GM12878 (cell line): ENCODE data around the gene ST7. TPM values are rescaled to one million over a fixed set of nuclear protein-coding genes. Genes with fewer than 3 reads are reported as not detected.
A peak's percentile ranks its signal among the peaks of the same experiment; 100 is the strongest.

ENCODE experiments used
- ASH2L ChIP-seq: fragments of 300-600, 200-600 bp; sonication (generic); IDR thresholded peaks from 2 replicates; pipeline ENCODE4 v1.6.1; 2017; ENCODE audit warnings: low read depth, mild to moderate bottlenecking, borderline replicate concordance
- CTCF ChIP-seq, 3 experiments: IDR thresholded peaks in 2 of 3; conservative IDR thresholded peaks in 1 of 3; 2 replicates each; pipeline ENCODE4 v1.5.1; 2011; ENCODE audit warnings: low read depth in 3 of 3, low read length in 3 of 3, mild to moderate bottlenecking in 3 of 3, control low read depth in 2 of 3, moderate library complexity in 2 of 3, inconsistent platforms in 1 of 3, mixed read lengths in 1 of 3; ENCODE audit not compliant: control insufficient read depth in 2 of 3, insufficient read depth in 1 of 3; ENCODE audit errors: extremely low read depth in 1 of 3
- IKZF2 ChIP-seq, 2 experiments: fragments of 450-650 bp; IDR thresholded peaks; 2 replicates each; pipeline ENCODE4 v1.6.1; 2017; ENCODE audit warnings: mild to moderate bottlenecking in 2 of 2, moderate library complexity in 2 of 2
- JUND ChIP-seq: IDR thresholded peaks from 2 replicates; pipeline ENCODE4 v1.6.1; 2012; ENCODE audit warnings: low read depth, mild to moderate bottlenecking, low read length, improper control_type of control experiment, moderate library complexity
- PAX8 ChIP-seq: fragments of 450-650 bp; IDR thresholded peaks from 2 replicates; pipeline ENCODE4 v1.6.1; 2017; ENCODE audit warnings: mild to moderate bottlenecking, moderate library complexity
- SMAD1 ChIP-seq: fragments of 450-650 bp; IDR thresholded peaks from 2 replicates; pipeline ENCODE4 v1.6.1; 2018; ENCODE audit warnings: mild to moderate bottlenecking, low read depth; ENCODE audit not compliant: partially characterized antibody
- STAT3 ChIP-seq: IDR thresholded peaks from 2 replicates; pipeline ENCODE4 v1.6.1; 2011; ENCODE audit warnings: low read depth, low read length, improper control_type of control experiment
- SUZ12 ChIP-seq: fragments of 200-600 bp; sonication (generic); IDR thresholded peaks from one replicate; pipeline ENCODE4 v1.6.1; 2018; ENCODE audit warnings: antibody characterized with exemption, mild to moderate bottlenecking; ENCODE audit not compliant: unreplicated experiment
- YBX1 ChIP-seq: fragments of 450-650 bp; IDR thresholded peaks from 2 replicates; pipeline ENCODE4 v1.6.1; 2016; ENCODE audit warnings: antibody characterized with exemption
- ZNF207 ChIP-seq: fragments of 450-650 bp; IDR thresholded peaks from 2 replicates; pipeline ENCODE4 v1.6.1; 2014; ENCODE audit warnings: antibody characterized with exemption, mild to moderate bottlenecking, borderline replicate concordance
- ZNF24 ChIP-seq: fragments of 450-650 bp; IDR thresholded peaks from 2 replicates; pipeline ENCODE4 v1.6.1; 2017; ENCODE audit warnings: antibody characterized with exemption, mild to moderate bottlenecking
- ZSCAN29 ChIP-seq: fragments of 450-650 bp; IDR thresholded peaks from 2 replicates; pipeline ENCODE4 v1.6.1; 2017; ENCODE audit warnings: mild to moderate bottlenecking, moderate library complexity
- polyA plus RNA-seq, 11 experiments: library from polyadenylated mRNA; depleted of rRNA in 4 of 11; unstranded in 6 of 11; stranded (reverse) in 5 of 11; fragments of >200 nt; fragmentation: Nextera tagmentation in 4 of 11; fragmentation: Illumina TruSeq in 1 of 11; extraction: Ambion mirVana in 4 of 11; extraction: Trizol in 1 of 11; gene quantifications; 1 replicate in 1 of 11; 2 replicates in 10 of 11; pipeline versions ENCODE4 v1.2.1 to v1.2.3, GENCODE V29; 2011 to 2016; ENCODE audit warnings: inconsistent platforms in 2 of 11, missing spikeins in 2 of 11, low read depth in 1 of 11
- total RNA-seq, 4 experiments: library from RNA; depleted of rRNA in 3 of 4; stranded (reverse); fragments of >200 nt in 3 of 4; fragmentation: Illumina TruSeq in 1 of 4; extraction: Trizol in 1 of 4; gene quantifications; 2 replicates each; pipeline versions ENCODE4 v1.2.1 to v1.2.3, GENCODE V29; 2013 to 2021
- TF ChIP-seq, protein P1 (sequence below): fragments of 450-650 bp; IDR thresholded peaks from 2 replicates; pipeline ENCODE4 v1.6.1; 2014; ENCODE audit warnings: mild to moderate bottlenecking
- TF ChIP-seq, protein P2 (sequence below): fragments of 450-650 bp; IDR thresholded peaks from 2 replicates; pipeline ENCODE4 v1.6.1; 2017; ENCODE audit warnings: low read depth, mild to moderate bottlenecking, moderate library complexity
- TF ChIP-seq, protein P3 (sequence below): fragments of 450-650 bp; IDR thresholded peaks from 2 replicates; pipeline ENCODE4 v1.6.1; 2017; ENCODE audit warnings: borderline replicate concordance
- TF ChIP-seq, protein P4 (sequence below): fragments of 450-650 bp; IDR thresholded peaks from 2 replicates; pipeline ENCODE4 v1.6.1; 2016; ENCODE audit warnings: mild to moderate bottlenecking
- TF ChIP-seq, protein P5 (sequence below): fragments of 450-650 bp; IDR thresholded peaks from 2 replicates; pipeline ENCODE4 v1.6.1; 2017; ENCODE audit warnings: mild to moderate bottlenecking, moderate library complexity

ST7 gene
- total and polyA plus RNA-seq, 10 of the 15 experiments (the other 5 are each of a cell fraction or from before 2014, with no cell fraction given): 27.7 to 76.4 (median 53.6) TPM

GRCh38 chr7:116952635-116953371 lies 498 bp upstream of the ST7 start (continued):
- TF ChIP-seq CTCF (IDR thresholded peaks at IDR 0.05 in 2 of 3, conservative IDR thresholded peaks at IDR 0.05 in 1 of 3; ENCODE audit: control insufficient read depth in 2 of 3, extremely low read depth in 1 of 3, insufficient read depth in 1 of 3, low read depth in 3 of 3, low read length in 3 of 3) (no peak), ZNF24 (no peak), SUZ12 (no peak), ASH2L (no peak), JUND (no peak), ZNF207 (no peak), IKZF2 (IDR thresholded peaks at IDR 0.05) (0 out of 4 replicates have a peak, but pooled peaks of 1 of the 2 experiments have one; percentile 11), SMAD1 (no peak), PAX8 (no peak), ZSCAN29 (no peak), STAT3 (no peak), YBX1 (no peak)
- TF ChIP-seq, protein P1, sequence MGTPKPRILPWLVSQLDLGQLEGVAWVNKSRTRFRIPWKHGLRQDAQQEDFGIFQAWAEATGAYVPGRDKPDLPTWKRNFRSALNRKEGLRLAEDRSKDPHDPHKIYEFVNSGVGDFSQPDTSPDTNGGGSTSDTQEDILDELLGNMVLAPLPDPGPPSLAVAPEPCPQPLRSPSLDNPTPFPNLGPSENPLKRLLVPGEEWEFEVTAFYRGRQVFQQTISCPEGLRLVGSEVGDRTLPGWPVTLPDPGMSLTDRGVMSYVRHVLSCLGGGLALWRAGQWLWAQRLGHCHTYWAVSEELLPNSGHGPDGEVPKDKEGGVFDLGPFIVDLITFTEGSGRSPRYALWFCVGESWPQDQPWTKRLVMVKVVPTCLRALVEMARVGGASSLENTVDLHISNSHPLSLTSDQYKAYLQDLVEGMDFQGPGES: no peak
- TF ChIP-seq, protein P2, sequence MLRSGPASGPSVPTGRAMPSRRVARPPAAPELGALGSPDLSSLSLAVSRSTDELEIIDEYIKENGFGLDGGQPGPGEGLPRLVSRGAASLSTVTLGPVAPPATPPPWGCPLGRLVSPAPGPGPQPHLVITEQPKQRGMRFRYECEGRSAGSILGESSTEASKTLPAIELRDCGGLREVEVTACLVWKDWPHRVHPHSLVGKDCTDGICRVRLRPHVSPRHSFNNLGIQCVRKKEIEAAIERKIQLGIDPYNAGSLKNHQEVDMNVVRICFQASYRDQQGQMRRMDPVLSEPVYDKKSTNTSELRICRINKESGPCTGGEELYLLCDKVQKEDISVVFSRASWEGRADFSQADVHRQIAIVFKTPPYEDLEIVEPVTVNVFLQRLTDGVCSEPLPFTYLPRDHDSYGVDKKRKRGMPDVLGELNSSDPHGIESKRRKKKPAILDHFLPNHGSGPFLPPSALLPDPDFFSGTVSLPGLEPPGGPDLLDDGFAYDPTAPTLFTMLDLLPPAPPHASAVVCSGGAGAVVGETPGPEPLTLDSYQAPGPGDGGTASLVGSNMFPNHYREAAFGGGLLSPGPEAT: no peak
- TF ChIP-seq, protein P3, sequence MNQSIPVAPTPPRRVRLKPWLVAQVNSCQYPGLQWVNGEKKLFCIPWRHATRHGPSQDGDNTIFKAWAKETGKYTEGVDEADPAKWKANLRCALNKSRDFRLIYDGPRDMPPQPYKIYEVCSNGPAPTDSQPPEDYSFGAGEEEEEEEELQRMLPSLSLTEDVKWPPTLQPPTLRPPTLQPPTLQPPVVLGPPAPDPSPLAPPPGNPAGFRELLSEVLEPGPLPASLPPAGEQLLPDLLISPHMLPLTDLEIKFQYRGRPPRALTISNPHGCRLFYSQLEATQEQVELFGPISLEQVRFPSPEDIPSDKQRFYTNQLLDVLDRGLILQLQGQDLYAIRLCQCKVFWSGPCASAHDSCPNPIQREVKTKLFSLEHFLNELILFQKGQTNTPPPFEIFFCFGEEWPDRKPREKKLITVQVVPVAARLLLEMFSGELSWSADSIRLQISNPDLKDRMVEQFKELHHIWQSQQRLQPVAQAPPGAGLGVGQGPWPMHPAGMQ: no peak
- TF ChIP-seq, protein P4, sequence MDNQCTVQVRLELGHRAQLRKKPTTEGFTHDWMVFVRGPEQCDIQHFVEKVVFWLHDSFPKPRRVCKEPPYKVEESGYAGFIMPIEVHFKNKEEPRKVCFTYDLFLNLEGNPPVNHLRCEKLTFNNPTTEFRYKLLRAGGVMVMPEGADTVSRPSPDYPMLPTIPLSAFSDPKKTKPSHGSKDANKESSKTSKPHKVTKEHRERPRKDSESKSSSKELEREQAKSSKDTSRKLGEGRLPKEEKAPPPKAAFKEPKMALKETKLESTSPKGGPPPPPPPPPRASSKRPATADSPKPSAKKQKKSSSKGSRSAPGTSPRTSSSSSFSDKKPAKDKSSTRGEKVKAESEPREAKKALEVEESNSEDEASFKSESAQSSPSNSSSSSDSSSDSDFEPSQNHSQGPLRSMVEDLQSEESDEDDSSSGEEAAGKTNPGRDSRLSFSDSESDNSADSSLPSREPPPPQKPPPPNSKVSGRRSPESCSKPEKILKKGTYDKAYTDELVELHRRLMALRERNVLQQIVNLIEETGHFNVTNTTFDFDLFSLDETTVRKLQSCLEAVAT: 0 out of 2 replicates have a peak, but pooled peaks have one; percentile 11
- TF ChIP-seq, protein P5, sequence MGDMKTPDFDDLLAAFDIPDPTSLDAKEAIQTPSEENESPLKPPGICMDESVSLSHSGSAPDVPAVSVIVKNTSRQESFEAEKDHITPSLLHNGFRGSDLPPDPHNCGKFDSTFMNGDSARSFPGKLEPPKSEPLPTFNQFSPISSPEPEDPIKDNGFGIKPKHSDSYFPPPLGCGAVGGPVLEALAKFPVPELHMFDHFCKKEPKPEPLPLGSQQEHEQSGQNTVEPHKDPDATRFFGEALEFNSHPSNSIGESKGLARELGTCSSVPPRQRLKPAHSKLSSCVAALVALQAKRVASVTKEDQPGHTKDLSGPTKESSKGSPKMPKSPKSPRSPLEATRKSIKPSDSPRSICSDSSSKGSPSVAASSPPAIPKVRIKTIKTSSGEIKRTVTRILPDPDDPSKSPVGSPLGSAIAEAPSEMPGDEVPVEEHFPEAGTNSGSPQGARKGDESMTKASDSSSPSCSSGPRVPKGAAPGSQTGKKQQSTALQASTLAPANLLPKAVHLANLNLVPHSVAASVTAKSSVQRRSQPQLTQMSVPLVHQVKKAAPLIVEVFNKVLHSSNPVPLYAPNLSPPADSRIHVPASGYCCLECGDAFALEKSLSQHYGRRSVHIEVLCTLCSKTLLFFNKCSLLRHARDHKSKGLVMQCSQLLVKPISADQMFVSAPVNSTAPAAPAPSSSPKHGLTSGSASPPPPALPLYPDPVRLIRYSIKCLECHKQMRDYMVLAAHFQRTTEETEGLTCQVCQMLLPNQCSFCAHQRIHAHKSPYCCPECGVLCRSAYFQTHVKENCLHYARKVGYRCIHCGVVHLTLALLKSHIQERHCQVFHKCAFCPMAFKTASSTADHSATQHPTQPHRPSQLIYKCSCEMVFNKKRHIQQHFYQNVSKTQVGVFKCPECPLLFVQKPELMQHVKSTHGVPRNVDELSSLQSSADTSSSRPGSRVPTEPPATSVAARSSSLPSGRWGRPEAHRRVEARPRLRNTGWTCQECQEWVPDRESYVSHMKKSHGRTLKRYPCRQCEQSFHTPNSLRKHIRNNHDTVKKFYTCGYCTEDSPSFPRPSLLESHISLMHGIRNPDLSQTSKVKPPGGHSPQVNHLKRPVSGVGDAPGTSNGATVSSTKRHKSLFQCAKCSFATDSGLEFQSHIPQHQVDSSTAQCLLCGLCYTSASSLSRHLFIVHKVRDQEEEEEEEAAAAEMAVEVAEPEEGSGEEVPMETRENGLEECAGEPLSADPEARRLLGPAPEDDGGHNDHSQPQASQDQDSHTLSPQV: no peak
